Activated CD4-positive, alpha-beta T cell treated with anti-CD3 and anti-CD28 coated beads, Interleukin-2, amount 50 U/mL, for 16 hours (primary cell): ENCODE data around the gene GARS1.
"Not testable (repeated sequence)": the region's sequence is repeated elsewhere in the genome, so short reads cannot be mapped to it uniquely, and the experiment has no call there.

ENCODE experiments used
- DNase-seq: peaks from one replicate; pipeline ENCODE4 v3.0.0-alpha.2; 2020

The GARS1 gene, protein sequence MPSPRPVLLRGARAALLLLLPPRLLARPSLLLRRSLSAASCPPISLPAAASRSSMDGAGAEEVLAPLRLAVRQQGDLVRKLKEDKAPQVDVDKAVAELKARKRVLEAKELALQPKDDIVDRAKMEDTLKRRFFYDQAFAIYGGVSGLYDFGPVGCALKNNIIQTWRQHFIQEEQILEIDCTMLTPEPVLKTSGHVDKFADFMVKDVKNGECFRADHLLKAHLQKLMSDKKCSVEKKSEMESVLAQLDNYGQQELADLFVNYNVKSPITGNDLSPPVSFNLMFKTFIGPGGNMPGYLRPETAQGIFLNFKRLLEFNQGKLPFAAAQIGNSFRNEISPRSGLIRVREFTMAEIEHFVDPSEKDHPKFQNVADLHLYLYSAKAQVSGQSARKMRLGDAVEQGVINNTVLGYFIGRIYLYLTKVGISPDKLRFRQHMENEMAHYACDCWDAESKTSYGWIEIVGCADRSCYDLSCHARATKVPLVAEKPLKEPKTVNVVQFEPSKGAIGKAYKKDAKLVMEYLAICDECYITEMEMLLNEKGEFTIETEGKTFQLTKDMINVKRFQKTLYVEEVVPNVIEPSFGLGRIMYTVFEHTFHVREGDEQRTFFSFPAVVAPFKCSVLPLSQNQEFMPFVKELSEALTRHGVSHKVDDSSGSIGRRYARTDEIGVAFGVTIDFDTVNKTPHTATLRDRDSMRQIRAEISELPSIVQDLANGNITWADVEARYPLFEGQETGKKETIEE

DNA sequence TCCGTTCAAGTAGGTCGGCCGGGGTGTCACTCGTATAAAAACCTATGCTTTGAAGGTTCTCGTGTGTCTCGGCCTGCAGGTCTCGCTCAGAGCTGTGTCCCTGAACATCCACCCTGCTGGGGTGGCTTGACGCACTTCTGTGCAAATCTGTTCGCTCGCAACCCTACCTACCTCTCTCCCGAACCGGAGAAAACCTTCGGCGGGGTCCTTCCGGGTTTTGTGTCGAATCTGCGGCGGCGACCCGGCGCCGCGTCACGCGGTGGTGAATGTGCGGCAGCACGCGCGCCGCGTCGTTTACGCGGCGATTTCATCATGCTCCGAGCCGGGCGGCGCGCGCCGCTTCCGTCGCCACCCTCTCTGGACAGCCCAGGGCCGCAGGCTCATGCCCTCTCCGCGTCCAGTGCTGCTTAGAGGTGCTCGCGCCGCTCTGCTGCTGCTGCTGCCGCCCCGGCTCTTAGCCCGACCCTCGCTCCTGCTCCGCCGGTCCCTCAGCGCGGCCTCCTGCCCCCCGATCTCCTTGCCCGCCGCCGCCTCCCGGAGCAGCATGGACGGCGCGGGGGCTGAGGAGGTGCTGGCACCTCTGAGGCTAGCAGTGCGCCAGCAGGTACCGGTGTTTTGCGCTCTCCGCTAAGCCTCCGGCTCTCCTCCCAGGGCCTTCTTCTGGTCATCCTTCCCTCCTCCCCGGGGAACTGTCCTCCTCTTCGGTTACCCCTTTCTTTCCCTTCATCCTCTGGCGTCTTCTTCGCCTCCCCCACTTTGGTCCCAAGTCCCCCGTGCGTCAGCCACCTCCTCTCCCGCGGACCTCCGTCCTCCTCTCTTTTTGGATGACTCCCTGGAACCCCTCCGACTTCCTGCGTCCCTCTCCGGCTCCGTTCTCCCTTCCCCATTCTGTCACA lies at the start of gene GARS1:
Gene GARS1 (plus strand): TSS at position 339 of the 896 bp plus-strand sequence. CDS start 44 bp downstream, at position 383.
- peak; percentile 92 for DNase-seq

DNA sequence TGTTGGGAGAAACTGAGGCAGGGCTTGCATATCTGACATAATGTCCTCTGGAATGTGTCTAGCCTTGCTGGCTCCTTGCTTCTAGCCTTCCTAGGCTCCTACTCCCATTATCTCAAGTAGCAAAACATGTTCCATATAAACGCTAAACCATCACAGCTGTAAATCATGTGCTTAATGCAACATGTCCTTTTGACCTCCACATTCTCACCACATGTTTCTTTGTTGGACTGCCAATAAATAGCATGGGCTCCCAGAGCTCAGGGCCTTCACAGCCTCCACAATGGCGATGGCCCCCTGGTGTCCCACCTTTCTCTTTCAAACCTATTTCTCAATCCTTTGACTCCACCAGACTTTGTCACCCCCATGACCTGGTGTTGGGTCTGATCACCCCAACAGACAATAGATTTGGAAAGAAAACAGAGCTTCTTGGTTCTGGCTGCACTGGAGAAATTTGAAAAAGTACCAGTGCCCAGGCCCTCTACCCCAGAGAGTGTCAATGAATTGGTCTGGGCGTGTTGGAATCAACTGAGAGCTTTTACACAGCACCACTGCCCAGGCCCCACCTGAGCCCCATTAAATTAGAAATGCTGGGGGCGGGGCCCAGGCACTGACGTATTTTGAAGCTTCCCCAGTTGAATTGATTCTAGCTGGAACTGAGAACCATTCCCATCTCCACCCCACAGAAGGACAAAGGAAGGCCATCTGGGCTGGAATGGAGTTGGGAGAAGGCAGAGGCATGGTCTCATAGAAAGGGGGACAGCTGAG lies 48.7 kb upstream of the GARS1 start:
- no peak for DNase-seq

- no peak for DNase-seq
These were observed 48.1 kb upstream of the GARS1 start for GRCh38 chr7:30546596-30546995.

DNA sequence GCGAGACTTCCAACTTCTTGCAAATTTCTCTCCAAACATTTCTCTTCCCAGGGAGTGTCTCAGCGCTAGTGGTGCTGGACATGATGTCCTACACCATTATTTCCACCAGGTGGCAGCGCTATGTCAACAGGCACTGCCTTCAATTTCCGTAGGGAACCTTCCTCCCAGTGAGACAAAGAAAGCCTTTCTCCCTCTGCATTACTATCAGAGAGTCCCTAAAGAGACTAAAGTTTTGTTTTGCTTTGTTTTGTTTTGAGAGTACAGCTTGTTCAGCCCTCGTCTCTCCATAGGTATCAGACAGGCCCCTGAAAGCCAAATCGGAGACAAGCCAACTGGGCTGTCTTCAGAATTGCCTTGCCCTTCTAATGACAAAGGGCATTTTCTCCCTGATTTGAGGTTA lies 45.8 kb upstream of the GARS1 start:
- peak; percentile 42 for DNase-seq

DNA sequence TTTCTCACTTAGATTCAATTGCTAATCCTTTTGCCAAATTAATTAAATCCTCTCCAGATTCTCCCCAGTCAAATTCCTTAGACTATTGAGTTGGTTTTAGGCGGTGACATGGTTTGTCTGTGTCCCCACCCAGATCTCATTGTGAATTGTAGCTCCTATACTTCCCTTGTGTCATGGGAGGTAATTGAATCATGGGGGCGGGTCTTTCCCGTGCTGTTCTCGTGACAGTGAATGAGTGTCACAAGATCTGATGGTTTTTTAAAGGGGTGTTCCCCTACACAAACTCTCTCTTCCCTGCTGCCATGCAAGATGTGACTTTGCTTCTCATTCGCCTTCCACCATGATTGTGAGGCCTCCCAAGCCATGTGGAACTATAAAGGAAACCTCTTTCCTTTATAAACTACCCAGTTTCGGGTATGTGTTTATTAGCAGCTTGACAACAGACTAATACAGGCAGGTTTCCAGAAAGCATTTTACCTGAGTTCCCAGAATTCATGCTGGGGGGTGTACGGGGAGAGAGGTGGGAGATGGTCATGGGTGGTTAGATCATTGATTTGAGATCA lies 44.7 kb upstream of the GARS1 start:
- DNase-seq, result no peak

DNA sequence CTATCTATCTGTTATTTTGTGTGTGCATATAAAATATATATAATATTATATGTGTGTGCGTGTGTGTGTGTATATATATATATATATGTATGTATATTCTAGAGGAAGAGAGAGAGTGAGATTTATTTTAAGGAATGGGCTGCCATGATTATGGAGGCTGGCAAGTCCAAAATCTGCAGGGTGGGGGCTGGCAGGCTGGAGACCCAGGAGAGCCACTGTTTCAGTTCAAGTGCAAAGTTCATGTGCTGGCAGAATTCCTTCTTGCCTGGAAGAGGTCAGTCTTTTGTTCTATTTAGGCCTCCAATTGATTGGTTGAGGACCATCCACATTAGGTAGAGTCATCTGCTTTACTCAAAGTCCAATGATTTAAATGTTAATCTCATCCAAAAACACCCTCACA lies 42.3 kb upstream of the GARS1 start:
- DNase-seq, result no peak

- DNase-seq, result no peak
These were observed 41.5 kb upstream of the GARS1 start for GRCh38 chr7:30553141-30553540.

- no peak for DNase-seq
These were observed 41.1 kb upstream of the GARS1 start for GRCh38 chr7:30553546-30553945.

- no peak for DNase-seq
These were observed 39.2 kb upstream of the GARS1 start for GRCh38 chr7:30555525-30555924.

DNA sequence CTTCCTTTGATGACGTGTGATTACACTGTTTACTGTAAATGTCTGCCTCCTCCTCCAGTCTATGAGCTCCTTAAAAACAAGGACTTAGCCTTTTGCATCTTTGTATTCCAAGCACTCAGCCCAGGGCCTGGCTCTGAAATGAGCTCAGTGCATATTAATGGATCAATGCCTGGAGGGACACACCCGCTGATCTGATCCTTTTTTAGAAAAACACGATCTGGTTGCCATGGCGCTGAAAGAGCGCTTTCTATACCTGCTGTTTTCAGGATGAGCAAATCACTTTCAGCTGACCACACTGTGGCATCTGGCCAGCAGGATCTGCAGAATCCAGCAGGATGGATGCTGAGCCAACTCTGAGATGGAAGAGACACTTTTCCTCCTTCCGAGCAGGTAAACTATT lies 37.8 kb upstream of the GARS1 start:
- DNase-seq, result no peak

GRCh38 chr7:30557245-30557644 lies 37.4 kb upstream of the GARS1 start:
- no peak for DNase-seq

DNA sequence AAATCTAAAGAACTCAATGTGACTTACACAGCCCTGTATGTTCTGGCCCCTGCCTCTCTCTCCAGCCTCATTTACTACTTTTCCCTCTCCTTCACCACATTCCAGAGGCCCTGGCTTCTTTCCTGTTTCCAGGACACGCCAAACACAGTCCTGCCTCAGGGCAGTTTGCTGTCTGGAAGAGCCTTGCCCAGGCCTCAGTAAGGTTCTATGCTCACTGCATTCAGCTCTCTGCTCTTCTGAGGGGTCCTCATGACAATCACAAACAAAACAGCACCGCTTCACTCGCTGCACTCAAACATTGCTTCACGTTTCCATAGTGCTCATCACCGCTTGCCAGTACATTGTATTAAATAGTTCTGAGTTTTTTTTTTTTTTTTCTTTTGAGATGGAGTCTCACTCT lies 35.1 kb upstream of the GARS1 start:
- DNase-seq, result no peak

- no peak for DNase-seq
These were observed 33.3 kb upstream of the GARS1 start for GRCh38 chr7:30561389-30561788.

DNA sequence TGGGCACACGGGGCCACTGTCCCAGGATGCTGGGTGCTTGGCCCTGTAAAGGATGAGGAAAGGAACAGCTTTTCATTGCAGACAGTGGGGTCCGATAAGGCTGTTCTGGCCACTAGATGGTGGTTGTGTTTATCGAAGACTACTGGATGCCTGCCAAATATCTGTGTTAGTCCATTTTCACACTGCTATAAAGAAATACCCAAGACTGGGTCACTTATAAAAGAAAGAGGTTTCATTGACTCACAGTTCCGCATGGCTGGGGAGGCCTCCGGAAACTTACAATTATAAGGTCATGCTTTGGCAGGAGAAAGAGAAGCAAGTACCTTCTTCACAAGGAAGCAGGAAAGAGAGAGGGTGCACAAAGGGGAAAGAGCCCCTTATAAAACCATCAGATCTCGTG lies 32.2 kb upstream of the GARS1 start:
- DNase-seq, result no peak

DNA sequence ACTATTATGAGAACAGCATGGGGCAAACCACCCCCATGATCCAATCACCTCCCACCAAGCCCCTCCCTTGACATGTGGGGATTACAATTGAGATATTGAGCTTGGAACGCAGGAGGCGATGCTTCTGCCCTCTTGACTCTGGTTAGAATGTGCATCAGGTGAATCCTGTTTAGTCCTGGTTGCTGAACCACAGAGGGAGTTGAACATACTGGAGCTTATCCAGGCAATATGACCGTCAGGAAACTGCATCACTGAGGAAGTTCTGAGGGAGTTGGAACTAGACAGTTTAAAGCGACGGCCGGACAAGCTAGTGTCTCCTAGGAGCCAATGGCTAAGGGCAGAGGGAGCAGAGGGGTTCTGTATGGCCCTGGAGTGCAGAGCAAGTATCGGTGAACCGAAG lies 31.8 kb upstream of the GARS1 start:
- DNase-seq, result no peak

- DNase-seq, result no peak
These were observed 31.2 kb upstream of the GARS1 start for GRCh38 chr7:30563326-30563942.

GRCh38 chr7:30564243-30564892 lies 30.3 kb upstream of the GARS1 start:
- peak; percentile 78 for DNase-seq

DNA sequence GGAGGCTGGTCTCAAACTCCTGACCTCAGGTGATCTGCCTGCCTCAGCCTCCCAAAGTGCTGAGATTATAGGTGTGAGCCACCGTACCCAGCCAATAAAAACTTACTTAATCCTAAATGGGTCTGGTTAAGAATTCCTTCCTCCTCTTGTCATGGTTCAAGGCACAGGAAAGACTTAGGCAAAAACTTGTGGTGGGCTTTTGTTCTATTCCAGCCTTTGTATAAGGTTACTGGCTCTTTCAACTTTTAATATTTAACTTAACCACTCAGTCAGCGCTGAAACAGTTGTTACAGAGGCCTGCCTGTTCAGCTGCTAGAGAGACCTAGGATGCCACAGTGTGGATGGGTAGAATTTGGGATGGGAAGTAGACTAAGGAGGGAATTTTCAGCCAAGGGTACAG lies 28.1 kb upstream of the GARS1 start:
- no peak for DNase-seq

DNA sequence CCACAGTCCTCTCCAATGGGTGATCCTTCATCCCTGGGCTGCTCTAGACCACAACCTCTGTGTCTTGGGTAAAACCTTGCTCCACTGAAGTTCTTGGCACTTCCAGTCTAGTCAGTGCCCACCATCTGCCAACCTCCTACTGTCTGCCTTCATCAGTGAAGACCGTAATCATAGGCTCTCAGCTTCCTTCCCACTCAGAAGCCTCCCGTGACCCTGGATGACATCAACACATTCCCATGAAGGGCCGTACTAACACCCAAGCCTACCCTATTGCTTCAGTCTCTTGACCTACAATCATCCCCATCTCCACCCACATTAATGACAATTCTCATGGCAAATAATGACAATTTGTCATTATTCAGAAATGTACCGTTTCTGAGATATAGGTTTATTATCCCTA lies 27.6 kb upstream of the GARS1 start:
- no peak for DNase-seq

DNA sequence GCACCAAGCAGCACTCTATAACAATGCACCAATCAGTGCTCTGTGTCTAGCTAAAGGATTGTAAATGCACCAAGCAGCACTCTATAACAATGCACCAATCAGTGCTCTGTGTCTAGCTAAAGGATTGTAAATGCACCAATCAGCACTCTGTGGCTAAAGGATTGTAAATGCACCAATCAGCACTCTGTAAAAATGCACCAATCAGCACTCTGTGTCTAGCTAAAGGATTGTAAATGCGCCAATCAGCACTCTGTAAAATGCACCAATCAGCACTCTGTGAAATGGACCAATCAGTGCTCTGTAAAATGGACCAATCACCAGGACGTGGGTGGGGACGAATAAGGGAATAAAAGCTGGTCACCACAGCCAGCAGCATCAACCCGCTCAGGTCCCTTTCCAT lies 24.4 kb upstream of the GARS1 start:
- not testable (repeated sequence) for DNase-seq

- DNase-seq, result no peak
These were observed 22.4 kb upstream of the GARS1 start for GRCh38 chr7:30572212-30572841.
